Activated CD4-positive, alpha-beta T cell treated with anti-CD3 and anti-CD28 coated beads for 1 hour (primary cell): ENCODE measurements around the gene TNFSF13B.
"Not testable (repeated sequence)": the region's sequence is repeated elsewhere in the genome, so short reads cannot be mapped to it uniquely, and the experiment has no call there.

Experiments
- DNase-seq: peaks from one replicate; pipeline ENCODE4 v3.0.0-alpha.2; 2020

Gene TNFSF13B

DNA sequence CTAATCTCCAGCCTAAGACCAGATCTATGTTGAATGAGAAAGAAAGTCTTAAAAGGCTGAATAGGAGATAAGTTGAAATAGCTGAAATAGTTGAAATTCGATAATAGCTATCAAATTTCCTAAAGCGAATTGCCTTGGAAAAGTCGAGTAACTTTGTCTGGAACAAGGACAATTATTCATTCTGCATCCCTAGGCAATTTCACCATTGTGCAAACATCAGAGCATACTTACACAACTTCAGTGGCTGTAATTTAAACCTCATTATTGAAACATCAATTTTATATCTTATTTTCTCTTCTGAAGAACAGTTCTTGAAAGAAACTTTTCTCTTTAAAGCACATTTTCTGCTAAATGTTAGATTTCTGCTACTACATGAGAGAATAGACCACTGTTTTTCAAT, 13.6 kb downstream of the TNFSF13B start:
- DNase-seq: no peak

DNA sequence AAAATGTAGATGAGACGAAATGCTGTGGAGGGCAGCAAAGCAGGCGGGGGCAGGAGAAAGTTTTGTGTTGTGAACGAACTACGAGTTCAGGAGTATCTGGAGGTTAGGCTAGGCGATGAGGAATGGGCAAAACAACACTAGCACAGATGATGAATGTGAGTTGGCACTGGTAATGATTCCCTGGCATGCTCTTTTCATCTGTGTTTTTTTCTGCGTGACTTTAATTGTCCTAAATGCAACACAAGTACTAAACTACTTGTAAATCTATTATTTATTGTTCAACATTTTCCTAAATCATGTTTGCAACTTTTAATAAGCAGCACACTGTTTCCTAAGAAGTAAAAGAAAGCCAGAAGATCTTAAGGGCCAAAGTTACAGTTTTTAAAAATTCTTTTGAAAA, 19.2 kb downstream of the TNFSF13B start:
- DNase-seq: no peak

DNA sequence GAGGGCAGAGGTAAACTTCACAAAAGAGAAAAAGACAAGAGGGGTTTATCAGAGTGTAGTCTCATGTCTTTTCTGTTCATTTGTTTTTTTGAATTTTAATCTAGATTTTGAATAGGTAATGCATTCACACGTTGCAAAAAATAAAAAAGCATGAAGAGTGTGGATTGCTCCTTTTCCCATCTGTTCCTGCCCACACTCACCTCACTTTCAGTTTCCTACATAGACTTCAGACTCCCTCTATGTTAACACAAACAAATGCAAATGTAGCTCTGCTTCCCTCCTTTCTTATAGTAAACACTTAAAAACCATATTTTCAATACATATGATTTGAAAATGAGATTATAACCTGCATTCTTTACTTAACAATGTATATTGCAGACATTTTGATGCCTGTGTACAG, 20.3 kb downstream of the TNFSF13B start:
- DNase-seq: no peak

DNA sequence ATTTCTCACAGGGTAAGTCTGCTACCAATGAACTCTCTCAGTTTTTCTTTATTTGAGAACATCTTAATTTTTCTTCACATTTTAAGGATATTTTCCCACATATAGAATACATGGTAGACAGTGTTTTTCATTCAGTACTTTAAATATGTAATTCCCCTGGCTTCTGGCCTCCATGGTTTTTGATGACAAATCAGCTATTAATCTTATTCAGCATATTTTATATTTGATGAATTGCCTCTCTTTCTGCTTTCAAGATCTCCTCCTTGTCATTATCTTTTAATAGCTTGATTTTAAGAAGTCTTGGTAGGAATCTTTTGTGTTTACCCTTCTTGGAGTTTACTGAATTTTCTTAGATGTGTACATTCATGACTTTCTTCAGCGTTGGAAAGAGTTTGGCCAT, 27.6 kb downstream of the TNFSF13B start:
- DNase-seq: no peak

DNA sequence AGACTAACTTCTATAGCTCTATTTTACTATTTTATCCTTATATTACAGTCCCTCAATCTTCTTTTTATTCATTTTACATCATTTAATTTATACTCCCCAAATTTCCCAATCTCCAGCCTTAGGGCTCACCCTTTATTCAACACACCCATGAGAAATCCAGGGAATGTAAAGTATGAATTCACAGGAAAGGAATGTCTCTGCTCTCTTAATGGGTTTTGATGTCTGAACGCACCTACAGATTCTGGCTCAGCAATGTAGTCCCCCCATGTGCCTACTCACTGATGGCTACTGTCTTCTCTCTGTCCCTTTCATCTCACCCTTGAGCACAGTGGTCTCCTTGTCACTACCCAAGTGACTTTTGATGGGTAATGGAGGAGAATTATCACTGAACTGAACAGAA, 32.8 kb downstream of the TNFSF13B start:
- DNase-seq: no peak

DNA sequence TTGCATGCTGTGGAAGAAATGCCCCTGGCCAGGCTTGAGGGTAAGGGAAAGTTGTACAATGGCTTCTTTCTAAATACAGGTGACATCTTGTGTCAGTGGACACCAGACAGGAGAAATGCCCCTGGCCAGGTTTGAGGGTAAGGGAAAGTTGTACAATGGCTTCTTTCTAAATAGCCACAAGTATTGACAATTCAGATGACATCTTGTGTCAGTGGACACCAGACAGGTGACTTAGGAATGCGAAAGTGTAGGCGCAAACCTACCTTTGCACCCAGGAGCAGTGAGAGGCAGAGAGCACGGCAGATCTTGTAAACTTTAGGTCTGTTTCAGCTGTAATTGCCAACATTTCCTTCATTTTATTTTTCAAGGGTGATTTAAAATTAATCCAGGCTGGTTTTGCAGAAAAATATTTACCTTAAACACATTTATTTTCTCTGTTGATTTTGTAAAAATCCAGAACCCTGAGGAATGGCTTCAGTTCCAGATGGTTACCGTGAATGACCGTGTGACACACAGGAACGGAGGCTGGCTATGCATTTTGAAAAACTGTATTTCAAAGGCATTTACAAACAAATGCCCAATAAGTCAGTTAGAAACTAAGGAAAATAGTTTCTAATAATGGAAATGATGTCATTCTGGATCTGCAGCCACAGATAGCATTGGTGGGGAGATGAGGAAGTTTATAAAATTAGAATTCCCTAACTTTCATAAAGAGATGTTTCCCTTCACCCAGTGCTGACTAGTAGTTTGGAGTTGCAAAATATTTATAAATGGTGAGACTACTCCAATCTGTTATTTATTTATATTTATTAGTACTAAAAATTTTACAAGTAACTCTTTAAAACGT, 34.9 kb downstream of the TNFSF13B start:
- no peak for DNase-seq

DNA sequence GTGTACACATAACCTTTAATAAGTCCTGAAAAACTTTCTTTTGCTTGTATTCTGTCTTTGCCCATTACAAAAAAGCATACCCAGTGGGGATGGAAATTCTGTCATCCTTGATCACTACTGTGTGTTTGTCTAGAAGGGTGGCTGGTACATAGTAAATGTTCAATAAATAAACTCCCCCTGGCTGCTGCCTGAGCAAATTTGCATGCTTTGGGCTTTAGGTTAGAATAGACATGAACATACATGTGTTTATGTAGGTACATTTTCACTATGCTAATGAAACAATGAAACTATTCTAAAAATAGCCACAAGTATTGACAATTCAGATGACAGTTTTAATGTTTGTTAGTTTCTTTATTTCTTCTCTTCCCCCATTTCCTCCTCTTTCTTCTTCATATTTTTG, 36.1 kb downstream of the TNFSF13B start:
- no peak for DNase-seq

DNA sequence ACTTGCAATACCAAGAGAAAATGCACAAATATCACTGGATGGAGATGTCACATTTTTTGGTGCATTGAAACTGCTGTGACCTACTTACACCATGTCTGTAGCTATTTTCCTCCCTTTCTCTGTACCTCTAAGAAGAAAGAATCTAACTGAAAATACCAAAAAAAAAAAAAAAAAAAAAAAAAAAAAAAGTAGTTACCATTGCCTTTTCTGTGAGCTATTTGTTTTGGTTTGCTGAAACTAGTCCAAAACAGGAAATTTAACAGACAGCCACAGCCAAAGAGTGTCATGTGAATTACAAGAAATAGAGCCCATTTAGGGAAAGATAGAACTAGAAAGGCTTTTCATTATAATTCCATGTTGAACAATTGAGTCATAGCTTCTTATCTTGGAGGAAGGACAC, 37.3 kb downstream of the TNFSF13B start:
- DNase-seq: no peak

DNA sequence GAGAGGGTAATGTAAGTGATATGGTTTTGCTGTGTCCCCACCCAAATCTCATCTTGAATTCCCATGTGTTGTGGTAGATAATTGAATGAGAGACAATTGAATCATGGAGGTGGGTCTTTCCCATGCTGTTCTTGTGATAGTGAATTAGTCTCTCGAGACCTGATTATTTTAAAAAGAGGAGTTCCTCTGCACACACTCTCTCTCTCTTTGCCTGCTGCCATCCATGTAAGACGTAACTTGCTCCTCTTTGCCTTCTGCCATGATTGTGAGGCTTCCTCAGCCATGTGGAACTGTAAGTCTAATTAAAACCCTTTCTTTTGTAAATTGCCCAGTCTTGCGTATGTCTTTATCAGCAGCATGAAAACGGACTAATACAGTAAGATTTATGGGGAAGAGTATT, 42.1 kb downstream of the TNFSF13B start:
- not testable (repeated sequence) for DNase-seq

DNA sequence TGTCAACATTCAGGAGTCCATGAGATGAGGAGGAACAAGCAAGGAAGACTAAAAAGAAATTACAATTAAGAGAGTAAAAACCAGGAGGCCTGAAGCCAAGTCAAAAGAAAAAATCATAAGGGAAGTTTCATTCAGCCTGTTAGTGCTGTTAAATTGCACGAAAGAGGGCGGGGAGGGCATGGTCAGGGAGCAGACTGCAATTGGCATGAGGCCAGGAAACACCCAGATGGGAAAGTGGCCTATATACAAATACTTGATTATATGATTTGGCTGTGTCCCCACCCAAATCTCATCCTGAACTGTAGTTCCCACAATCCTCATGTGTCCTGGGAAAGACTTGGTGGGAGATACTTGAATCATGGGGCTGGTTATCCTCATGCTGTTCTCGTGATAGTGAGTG, 43.9 kb downstream of the TNFSF13B start:
- no peak for DNase-seq

DNA sequence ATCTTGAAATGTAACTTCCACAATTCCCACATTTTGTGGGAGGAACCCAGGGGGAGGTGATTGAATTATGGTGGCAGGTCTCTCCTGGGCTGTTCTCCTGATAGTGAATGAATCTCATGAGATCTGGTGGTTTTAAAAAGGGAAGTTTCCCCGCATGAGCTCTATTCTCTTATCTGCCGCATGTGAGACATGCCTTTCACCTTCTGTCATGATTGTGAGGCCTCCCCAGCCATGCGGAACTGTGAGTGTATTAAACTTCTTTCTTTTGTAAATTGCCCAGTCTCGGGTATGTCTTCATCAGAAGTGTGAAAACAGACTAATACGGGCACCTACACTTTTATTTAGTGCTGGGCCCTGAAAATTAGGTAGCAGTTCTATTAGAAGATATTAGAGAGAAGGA, 45.8 kb downstream of the TNFSF13B start:
- no peak for DNase-seq

DNA sequence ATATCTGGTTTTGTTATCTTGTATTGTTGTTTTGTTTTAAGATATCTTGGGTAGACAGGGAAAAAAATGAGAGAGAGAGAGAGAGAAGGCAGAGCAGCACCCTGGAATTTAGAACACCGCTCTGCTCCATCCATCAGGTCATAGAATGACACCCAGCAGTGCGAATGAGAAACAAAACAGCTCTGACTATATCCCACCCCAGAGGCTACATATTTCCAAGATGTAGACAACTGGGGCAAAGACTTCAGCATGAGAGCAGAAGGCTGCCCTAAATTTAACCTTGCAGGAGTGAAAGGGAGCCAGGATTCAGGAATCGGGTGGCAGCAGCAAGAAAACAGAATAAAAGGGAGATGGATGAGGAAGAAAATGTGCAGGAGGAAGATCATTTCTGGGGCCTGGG, 46.5 kb downstream of the TNFSF13B start:
- DNase-seq: no peak

DNA sequence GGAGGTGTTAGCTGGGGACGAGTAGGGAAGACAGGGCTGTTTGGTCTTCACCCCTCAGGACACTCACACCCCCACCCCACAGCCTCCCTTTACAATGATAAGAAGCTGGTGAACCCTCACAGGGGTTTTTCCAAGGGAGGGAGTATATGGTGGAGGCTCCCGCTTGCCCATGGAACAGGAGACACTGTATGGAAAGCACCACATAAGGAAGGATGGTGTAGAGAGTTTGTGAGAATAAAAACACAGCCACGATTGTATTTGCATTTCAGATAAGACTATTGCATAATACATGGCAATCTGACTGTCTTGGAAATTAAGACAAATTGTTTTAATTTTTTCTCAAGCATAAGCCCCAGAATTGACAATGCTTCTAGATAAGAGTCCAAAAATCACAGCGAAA, 46.9 kb downstream of the TNFSF13B start:
- DNase-seq: no peak

DNA sequence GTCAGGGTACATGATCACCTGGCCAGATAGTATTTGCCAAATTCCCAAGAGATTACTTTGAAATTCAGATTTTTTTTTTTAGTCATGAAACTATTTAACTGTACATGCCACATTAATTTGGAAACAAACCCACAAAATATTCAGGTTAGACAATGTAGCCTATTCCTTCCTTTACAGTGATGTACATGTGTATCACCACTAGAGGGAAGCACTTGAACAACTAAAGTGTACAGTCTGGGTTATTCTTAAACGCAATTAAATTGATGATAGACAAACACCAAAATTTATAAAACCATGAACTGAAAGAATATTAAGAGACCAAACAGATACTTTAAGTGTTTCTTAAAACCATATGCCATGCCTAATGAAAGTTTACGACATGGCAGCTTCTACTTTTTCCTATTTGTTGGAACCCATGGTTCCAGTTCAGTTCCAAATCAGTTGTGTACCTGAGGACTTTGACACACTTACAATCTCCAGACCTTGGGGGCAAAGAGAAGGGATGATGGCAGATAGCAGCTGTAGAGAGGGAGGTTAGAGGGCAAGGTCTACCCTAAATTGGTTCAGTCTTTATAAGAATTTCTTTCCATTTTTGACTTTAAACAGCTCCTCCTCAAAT, 52.8 kb downstream of the TNFSF13B start:
- DNase-seq: no peak

DNA sequence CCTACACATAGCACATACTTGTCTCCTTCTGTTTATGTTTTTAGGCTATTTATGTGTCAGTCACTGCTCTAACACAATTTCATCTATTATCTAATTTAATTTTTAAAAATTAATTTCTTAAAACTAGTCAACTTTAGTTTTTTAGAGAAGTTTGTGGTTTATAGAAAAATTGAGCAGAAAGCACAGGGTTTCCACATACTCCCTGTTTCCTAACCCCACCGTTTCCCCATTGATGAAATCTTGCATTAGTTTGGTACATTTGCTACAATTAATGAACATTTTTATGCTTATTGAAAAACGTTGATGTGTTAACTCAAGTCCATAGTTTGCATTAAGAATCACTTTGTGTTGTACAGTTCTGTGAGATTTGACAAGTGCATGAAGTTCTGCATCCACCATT, 53.5 kb downstream of the TNFSF13B start:
- no peak for DNase-seq

DNA sequence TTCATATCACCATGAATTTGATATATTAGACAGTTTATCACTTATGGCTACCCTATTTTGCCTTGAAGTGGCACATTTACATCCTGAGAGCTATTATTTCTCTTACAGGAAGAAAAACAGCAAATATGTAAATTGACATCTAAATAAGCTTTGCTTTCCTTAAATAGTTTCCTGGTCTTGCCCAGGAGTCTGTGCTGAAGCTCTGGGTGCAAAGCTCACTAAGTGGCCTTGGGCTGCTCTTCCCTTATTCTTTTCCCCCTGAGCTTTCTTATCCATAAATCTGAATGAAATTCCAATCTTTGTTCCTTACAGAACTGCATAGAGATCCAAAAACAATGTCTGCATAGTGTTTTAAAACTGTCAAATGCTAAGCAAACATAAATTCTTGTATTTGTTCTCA, 56.3 kb downstream of the TNFSF13B start:
- no peak for DNase-seq

DNA sequence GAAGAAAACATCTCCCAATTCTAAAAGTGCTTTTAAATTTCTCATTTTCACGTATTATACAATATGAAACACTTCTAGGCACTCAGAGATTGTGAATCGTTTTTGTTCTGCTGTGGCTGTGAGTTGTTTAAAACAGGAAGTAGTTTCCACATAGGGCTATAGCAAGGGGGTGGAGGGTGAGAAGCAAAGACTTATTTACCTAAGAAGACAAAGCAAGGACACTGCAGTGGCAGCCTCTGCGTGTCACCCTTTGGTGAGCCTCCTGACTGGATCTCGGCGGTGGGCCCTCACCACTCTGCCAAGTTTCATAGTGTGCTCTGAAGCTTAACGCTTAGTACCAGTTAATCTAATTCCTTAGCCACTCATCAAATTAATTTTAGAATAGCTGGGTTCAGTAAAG, 56.8 kb downstream of the TNFSF13B start:
- no peak for DNase-seq

DNA sequence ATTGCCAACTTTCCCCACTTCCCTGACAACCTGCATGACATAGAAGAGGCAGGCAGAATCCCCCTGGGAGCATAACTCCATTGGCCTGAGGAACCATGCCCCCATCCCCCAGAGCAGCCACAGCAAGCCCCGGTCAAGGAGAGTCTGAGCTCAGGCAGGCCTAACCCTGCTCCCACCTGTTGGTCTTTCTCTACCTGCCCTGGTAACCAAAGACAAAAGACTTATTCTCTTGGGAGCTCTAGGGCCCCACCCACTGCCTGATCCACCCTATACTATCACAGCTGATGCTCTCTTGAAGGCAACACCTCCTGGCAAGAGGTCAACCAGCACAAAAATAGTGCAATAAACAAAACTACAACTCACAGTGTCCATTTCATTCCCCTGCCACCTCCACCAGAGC, 59.3 kb downstream of the TNFSF13B start:
- DNase-seq: no peak

DNA sequence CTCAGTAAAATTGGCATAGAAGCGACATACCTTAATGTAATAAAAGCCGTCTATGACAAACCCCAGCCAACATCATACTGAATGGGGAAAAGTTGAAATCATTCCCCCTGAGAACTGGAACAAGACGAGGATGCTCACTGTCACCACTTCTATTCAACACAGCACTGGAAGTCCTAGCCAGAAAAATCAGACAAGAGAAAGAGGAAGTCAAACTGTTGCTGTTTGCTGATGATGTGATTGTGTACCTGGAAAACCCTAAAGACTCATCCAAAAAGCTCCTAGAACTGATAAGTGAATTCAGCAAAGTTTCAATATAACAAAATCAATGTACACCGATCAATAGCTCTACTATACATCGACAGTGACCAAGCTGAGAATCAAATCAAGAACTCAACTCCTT, 63.3 kb downstream of the TNFSF13B start:
- no peak for DNase-seq

DNA sequence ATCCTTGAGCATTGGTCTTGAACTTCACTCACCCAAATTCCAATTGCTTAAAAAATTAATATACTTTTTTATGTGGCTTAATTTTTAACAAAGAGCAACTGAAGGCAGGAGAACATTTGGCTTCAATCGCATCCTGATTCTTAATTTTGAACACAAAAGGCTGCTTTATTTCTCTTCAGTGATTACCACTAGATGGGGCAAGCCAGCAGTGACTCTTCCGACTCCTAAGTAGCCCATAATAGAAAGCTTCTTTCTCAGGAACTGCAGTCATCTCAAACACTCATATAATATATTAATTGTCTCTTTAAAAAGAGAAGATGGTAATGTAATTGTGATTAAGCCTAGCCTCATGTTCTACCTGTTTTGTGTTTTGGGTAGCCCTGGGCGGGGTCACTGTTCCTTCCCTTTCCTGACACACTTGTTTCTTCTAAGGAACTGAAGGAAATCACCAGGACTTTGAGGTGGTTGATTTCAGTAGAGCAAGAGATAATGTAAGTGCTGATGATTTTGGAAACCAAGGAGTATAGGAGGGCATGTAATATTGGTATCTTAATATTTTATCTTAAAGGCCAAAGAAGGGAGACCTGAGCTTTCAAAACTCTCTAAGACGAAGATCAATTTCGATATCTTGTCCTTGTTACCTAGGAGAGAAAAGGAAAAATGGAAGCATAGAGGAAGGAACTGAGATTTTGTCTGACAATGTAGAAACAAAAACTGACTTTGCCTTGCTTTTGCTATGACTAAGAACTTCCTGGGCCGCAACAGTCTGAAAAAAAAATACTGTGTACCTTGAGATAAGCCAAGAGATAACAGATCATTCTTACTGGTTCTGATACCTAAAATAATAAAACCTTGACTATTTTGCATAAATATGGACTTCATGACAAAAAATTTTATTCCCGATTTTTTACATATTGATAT, 73.1 kb downstream of the TNFSF13B start:
- DNase-seq: no peak

DNA sequence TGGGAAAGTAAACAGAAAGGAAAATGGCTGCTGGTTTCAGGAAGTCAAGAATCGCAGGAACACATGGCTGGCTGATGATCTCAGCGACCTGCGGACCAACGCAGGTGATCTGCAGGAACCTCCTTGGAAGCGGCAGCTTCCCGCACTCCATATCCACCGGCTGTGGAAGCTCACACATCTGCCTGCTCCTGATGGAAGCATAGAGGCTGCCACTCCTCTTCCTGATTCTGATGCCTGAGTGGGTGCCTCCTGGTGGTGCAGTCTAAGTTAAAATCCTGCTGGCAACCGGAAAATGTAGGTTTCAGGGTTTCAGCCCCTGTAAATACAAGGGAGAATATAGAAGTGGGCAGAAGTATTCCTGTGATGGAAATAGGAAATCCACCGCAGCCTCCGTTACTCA, 75.5 kb downstream of the TNFSF13B start:
- DNase-seq: no peak

DNA sequence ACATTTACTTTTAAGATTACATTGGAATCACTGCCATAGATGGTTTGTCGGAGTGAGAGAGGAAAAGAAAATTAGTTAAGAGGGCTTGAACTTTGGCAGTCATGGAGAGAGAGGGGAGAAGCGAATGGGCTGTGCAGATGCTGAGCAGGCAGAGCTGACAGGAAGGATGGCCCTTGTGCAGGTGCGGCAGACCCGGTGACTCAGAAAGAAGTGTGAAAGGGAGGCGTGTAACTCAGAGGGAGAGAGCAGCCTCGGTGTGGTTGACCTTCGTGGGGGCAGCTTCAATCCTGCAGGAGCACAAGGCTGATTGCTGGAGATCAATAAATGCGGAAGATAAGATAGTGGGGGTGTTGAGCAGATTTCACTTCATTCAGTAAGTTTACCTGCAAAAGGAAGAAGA, 76.9 kb downstream of the TNFSF13B start:
- DNase-seq: no peak

DNA sequence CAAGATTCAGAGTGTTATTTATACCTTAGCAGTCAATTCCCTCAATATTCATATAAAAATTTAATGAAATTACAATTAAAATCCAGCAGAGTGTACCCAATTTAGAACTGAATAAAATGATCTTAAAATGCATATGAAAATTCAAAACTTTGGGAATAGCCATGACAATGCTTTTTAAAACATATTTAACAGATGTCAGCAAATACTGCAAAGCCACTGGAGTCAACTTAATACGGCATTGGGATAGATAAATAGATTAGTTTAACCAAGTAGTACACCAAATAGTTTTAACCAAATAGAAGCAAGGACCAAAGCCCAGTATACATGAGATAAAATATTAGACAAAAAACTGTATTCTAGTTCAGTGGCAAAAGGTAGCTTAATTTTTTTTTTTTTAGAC, 79.8 kb downstream of the TNFSF13B start:
- DNase-seq: no peak

DNA sequence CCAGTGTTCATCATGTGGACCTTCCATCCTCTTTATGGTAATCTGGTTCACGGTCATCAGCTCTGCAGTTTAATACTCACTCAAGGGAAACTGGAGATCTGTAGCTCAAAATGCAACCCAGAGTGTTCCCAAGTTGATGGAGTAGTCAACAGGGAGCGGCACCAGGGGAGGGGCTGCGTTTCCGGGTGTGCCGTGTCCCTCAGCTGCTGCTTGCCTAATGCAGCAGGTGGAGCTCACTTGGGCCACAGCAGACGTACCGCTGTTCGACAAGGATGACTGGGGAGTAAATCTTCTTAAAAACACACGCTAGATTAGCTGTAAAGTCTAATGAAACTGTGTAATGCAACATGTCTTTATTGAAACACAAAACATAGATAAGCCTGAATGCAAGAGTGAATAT, 81.1 kb downstream of the TNFSF13B start:
- no peak for DNase-seq
